Measurements from ENCODE around the gene PNLIPRP2.

The PNLIPRP2 gene

DNA sequence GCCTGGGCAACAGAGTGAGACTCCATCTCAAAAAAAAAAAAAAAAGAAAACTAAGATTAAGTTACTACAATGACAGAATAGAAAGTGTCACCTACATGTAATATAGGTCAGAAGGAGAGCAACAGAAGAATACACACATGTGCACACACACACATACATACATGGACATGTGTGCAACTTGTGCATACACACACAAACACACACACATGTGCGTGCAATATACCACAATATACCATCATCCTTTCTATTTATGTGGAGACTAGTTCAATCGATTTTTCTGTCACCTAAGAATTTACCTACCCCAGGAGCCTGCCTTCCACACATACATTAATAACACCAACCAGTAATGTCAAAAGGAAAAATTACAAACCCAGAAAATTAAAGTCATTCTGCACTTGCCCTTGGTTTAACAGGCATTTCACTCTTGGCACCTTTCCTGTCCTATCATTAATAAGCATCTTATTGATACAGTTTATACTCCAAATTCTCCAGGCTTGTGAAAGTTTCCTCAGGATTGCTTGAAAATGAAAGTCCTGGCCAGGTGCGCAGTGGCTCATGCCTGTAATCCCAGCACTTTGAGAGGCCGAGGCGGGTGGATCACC lies 27.5 kb upstream of the PNLIPRP2 start:
- Histone ChIP-seq H3K36me3 (ENCODE audit: insufficient read depth, insufficient read length, low read length) (no peaks in the 10 kb centered on the region), H3K9ac (ENCODE audit: insufficient read length, low read depth) (no peak overlapping the region), H3K27me3 (ENCODE audit: insufficient read depth, insufficient read length) (no peaks in the 10 kb centered on the region), H3K9me3 (ENCODE audit: insufficient read depth, low read length) (peaks cover 6% of the 10 kb centered on the region; the same call in 1 of the 2 replicates), H3K4me3 (ENCODE audit: insufficient read length, low read depth) (no peak overlapping the region), H3K4me1 (ENCODE audit: insufficient read depth, insufficient read length) (no peaks in the 10 kb centered on the region)
- TF ChIP-seq ZNF274 (IDR thresholded peaks at IDR 0.05; ENCODE audit: low read depth, low read length), result no peak
- TF ChIP-seq YY1 (IDR thresholded peaks at IDR 0.05; ENCODE audit: insufficient read depth, insufficient read length), result no peak
- TF ChIP-seq SUZ12 (IDR thresholded peaks at IDR 0.05; ENCODE audit: extremely low read depth, insufficient read depth, insufficient read length), result no peak
- DNase-seq (ENCODE audit: low read depth, low spot score), result no peak

GRCh38 chr10:116594525-116595035 lies 26.2 kb upstream of the PNLIPRP2 start:
- Histone ChIP-seq H3K27me3 (ENCODE audit: insufficient read depth, insufficient read length) (no peaks in the 10 kb centered on the region), H3K4me3 (ENCODE audit: insufficient read length, low read depth) (no peak overlapping the region)
- no peak for TF ChIP-seq SUZ12 (IDR thresholded peaks at IDR 0.05; ENCODE audit: extremely low read depth, insufficient read depth, insufficient read length)
- no peak for TF ChIP-seq YY1 (IDR thresholded peaks at IDR 0.05; ENCODE audit: insufficient read depth, insufficient read length)
- no peak for TF ChIP-seq ZNF274 (IDR thresholded peaks at IDR 0.05; ENCODE audit: low read depth, low read length)

DNA sequence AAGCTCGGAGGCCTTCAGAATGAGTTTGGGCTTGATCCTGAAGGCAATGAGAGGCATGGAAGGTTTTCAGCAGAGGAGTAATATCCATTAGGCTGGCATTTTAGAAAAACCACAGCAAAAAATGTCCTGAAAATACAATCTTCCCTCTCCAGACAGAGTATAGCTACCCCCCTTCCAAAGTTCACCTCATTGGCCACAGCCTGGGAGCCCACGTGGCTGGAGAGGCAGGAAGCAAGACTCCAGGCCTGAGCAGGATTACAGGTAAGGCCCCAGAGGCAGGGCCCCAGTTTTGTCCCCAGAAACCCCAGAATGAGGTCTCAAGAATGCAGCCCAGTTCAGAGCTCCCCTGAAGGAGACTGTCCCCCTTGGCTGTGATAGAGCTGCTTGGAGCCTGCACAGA lies 24.7 kb upstream of the PNLIPRP2 start:
- H3K4me3 ChIP-seq (ENCODE audit: insufficient read length, low read depth), result no peak overlapping the region
- no peak for TF ChIP-seq SUZ12 (IDR thresholded peaks at IDR 0.05; ENCODE audit: extremely low read depth, insufficient read depth, insufficient read length)
- TF ChIP-seq ZNF274 (IDR thresholded peaks at IDR 0.05; ENCODE audit: low read depth, low read length), result no peak
- no peaks in the 10 kb centered on the region for H3K36me3 ChIP-seq (ENCODE audit: insufficient read depth, insufficient read length, low read length)
- DNase-seq (ENCODE audit: low read depth, low spot score), result no peak
- no peaks in the 10 kb centered on the region for H3K27me3 ChIP-seq (ENCODE audit: insufficient read depth, insufficient read length)
- H3K9ac ChIP-seq (ENCODE audit: insufficient read length, low read depth), result no peak overlapping the region
- H3K9me3 ChIP-seq (ENCODE audit: insufficient read depth, low read length), result no peaks in the 10 kb centered on the region
- H3K4me1 ChIP-seq (ENCODE audit: insufficient read depth, insufficient read length), result no peaks in the 10 kb centered on the region

More at GRCh38 chr10:116594525-116595035, 26.2 kb upstream of the PNLIPRP2 start:
- Histone ChIP-seq H3K36me3 (ENCODE audit: insufficient read depth, insufficient read length, low read length) (no peaks in the 10 kb centered on the region), H3K9ac (ENCODE audit: insufficient read length, low read depth) (no peak overlapping the region), H3K4me1 (ENCODE audit: insufficient read depth, insufficient read length) (no peaks in the 10 kb centered on the region), H3K9me3 (ENCODE audit: insufficient read depth, low read length) (no peaks in the 10 kb centered on the region)
- no peak for DNase-seq (ENCODE audit: low read depth, low spot score)

- DNase-seq (ENCODE audit: low read depth, low spot score), result no peak
- H3K9ac ChIP-seq (ENCODE audit: insufficient read length, low read depth), result no peak overlapping the region
- no peaks in the 10 kb centered on the region for H3K9me3 ChIP-seq (ENCODE audit: insufficient read depth, low read length)
- H3K36me3 ChIP-seq (ENCODE audit: insufficient read depth, insufficient read length, low read length), result no peaks in the 10 kb centered on the region
- no peak overlapping the region for H3K4me3 ChIP-seq (ENCODE audit: insufficient read length, low read depth)
- no peaks in the 10 kb centered on the region for H3K27me3 ChIP-seq (ENCODE audit: insufficient read depth, insufficient read length)
- H3K4me1 ChIP-seq (ENCODE audit: insufficient read depth, insufficient read length), result no peaks in the 10 kb centered on the region
- TF ChIP-seq ZNF274 (IDR thresholded peaks at IDR 0.05; ENCODE audit: low read depth, low read length), result no peak
Observed at GRCh38 chr10:116597543-116597942, 23.2 kb upstream of the PNLIPRP2 start.

- Histone ChIP-seq H3K4me3 (ENCODE audit: insufficient read length, low read depth) (no peak overlapping the region), H3K4me1 (ENCODE audit: insufficient read depth, insufficient read length) (no peaks in the 10 kb centered on the region), H3K36me3 (ENCODE audit: insufficient read depth, insufficient read length, low read length) (no peaks in the 10 kb centered on the region), H3K9ac (ENCODE audit: insufficient read length, low read depth) (no peak overlapping the region), H3K9me3 (ENCODE audit: insufficient read depth, low read length) (no peaks in the 10 kb centered on the region), H3K27me3 (ENCODE audit: insufficient read depth, insufficient read length) (no peaks in the 10 kb centered on the region)
- no peak for DNase-seq (ENCODE audit: low read depth, low spot score)
- TF ChIP-seq ZNF274 (IDR thresholded peaks at IDR 0.05; ENCODE audit: low read depth, low read length) (no peak), YY1 (IDR thresholded peaks at IDR 0.05; ENCODE audit: insufficient read depth, insufficient read length) (no peak), SUZ12 (IDR thresholded peaks at IDR 0.05; ENCODE audit: extremely low read depth, insufficient read depth, insufficient read length) (no peak)
Observed at GRCh38 chr10:116598329-116598728, 22.4 kb upstream of the PNLIPRP2 start.

DNA sequence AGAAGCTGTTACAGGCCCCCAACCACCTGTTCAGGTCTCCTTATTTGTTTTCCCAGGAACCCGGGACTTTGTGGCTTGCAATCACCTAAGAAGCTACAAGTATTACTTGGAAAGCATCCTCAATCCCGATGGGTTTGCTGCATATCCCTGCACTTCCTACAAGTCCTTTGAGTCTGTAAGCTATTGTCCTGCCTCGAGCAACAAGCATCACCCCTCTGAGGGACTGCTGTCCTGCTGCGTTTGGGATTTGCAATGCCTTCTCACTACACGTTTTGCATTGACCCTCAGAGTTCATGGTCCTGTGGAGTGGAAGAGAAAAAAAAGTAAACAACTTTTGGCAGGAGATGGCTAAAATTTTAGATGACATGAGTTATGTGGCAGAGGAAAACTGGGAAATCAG lies 20.8 kb upstream of the PNLIPRP2 start:
- Histone ChIP-seq H3K4me3 (ENCODE audit: insufficient read length, low read depth) (no peak overlapping the region), H3K9ac (ENCODE audit: insufficient read length, low read depth) (no peak overlapping the region), H3K36me3 (ENCODE audit: insufficient read depth, insufficient read length, low read length) (no peaks in the 10 kb centered on the region), H3K4me1 (ENCODE audit: insufficient read depth, insufficient read length) (no peaks in the 10 kb centered on the region), H3K9me3 (ENCODE audit: insufficient read depth, low read length) (no peaks in the 10 kb centered on the region), H3K27me3 (ENCODE audit: insufficient read depth, insufficient read length) (no peaks in the 10 kb centered on the region)
- no peak for DNase-seq (ENCODE audit: low read depth, low spot score)
- TF ChIP-seq SUZ12 (IDR thresholded peaks at IDR 0.05; ENCODE audit: extremely low read depth, insufficient read depth, insufficient read length), result no peak
- no peak for TF ChIP-seq YY1 (IDR thresholded peaks at IDR 0.05; ENCODE audit: insufficient read depth, insufficient read length)
- no peak for TF ChIP-seq ZNF274 (IDR thresholded peaks at IDR 0.05; ENCODE audit: low read depth, low read length)

DNA sequence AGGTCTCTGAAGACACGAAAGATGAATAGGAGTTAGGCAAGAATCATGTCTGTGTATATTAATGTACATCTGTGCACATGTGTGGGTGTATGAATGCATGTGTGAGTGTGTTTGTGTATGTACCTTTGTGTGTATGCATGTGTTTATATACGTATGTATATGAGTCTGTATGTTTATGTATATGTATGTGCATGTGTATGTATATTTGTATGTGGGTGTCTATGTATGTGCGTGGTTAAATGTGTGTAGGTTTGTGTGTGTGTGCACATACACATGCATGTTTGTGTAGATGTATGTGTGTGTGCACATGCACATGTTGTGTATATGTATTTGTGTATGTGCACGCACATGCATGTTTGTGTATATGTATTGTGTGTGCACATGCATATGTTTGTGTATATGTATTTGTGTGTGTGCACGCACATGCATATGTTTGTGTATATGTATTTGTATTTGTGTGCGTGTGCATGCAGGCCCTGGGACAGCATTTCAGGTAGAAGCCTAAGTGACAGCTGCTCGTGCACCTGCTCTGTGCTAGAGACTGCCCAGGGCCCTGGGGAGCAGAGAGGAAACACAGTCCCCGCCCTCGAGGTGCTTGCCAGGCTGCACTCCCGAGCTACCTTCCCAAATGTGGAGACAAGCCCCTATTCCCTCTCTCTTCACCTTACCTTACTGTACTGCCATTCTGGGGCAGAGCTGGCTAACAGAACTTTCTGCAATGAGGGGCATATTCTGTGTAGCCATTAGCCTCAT lies 17.9 kb upstream of the PNLIPRP2 start:
- Histone ChIP-seq H3K9ac (ENCODE audit: insufficient read length, low read depth) (no peak overlapping the region), H3K9me3 (ENCODE audit: insufficient read depth, low read length) (no peaks in the 10 kb centered on the region), H3K27me3 (ENCODE audit: insufficient read depth, insufficient read length) (no peaks in the 10 kb centered on the region), H3K36me3 (ENCODE audit: insufficient read depth, insufficient read length, low read length) (no peaks in the 10 kb centered on the region), H3K4me1 (ENCODE audit: insufficient read depth, insufficient read length) (no peaks in the 10 kb centered on the region), H3K4me3 (ENCODE audit: insufficient read length, low read depth) (no peak overlapping the region)
- no peak for DNase-seq (ENCODE audit: low read depth, low spot score)
- TF ChIP-seq ZNF274 (IDR thresholded peaks at IDR 0.05; ENCODE audit: low read depth, low read length), result no peak
- TF ChIP-seq YY1 (IDR thresholded peaks at IDR 0.05; ENCODE audit: insufficient read depth, insufficient read length), result no peak

All from NT2/D1 (cell line).